ENCODE data around the gene SFN. TPM values are rescaled to one million over a fixed set of nuclear protein-coding genes. Genes with fewer than 3 reads are reported as not detected.
A peak's percentile ranks its signal among the peaks of the same experiment; 100 is the strongest.

SFN gene
- total and polyA plus RNA-seq, 2 of the 13 experiments (the other 11 are each of a cell fraction or from before 2014, with no cell fraction given) = 4.3 to 5.6 TPM

- TF ChIP-seq HIC2 (CRISPR knock-in tag; IDR thresholded peaks at IDR 0.05; ENCODE audit: low read depth) = 0 out of 2 replicates have a peak, but pooled peaks have one; percentile 60
- TF ChIP-seq IRF1 (CRISPR knock-in tag; IDR thresholded peaks at IDR 0.05; ENCODE audit: low read depth) = no peak
- peak; percentile 63; the same call in 1 of the 2 replicates for TF ChIP-seq ZNF274 (CRISPR knock-in tag; IDR thresholded peaks at IDR 0.05)
- TF ChIP-seq ZBTB33 (CRISPR knock-in tag; IDR thresholded peaks at IDR 0.05) = 0 out of 2 replicates have a peak, but pooled peaks have one; percentile 19
- TF ChIP-seq ZMAT5 (CRISPR knock-in tag; IDR thresholded peaks at IDR 0.05; ENCODE audit: borderline replicate concordance, low read depth) = no peak
- TF ChIP-seq ZNF143 (CRISPR knock-in tag; IDR thresholded peaks at IDR 0.05) = no peak
- TF ChIP-seq IRF2 (CRISPR knock-in tag; IDR thresholded peaks at IDR 0.05) = peak; percentile 54; the same call in 1 of the 2 replicates
- peak; percentile 71; the same call in 1 of the 2 replicates for TF ChIP-seq SKIL (CRISPR knock-in tag; IDR thresholded peaks at IDR 0.05; ENCODE audit: borderline replicate concordance)
- TF ChIP-seq ZFYVE20 (CRISPR knock-in tag; IDR thresholded peaks at IDR 0.05; ENCODE audit: borderline replicate concordance, low read depth) = peak; percentile 85
- 0 out of 2 replicates have a peak, but pooled peaks have one; percentile 52 for TF ChIP-seq SNAPC2 (CRISPR knock-in tag; IDR thresholded peaks at IDR 0.05)
- TF ChIP-seq TGIF2 (CRISPR knock-in tag; IDR thresholded peaks at IDR 0.05) = no peak
- peak; percentile 40 for TF ChIP-seq ZNF746 (CRISPR knock-in tag; IDR thresholded peaks at IDR 0.05)
- peak; percentile 96 for TF ChIP-seq HOXA9 (CRISPR knock-in tag; IDR thresholded peaks at IDR 0.05; ENCODE audit: borderline replicate concordance)
- no peak for TF ChIP-seq ZNF512B (CRISPR knock-in tag; IDR thresholded peaks at IDR 0.05; ENCODE audit: borderline replicate concordance)
- no peak for TF ChIP-seq ZNF720 (CRISPR knock-in tag; IDR thresholded peaks at IDR 0.05)
Measured at GRCh38 chr1:26889551-26890466, 26.9 kb downstream of the SFN start, which contains the start of gene GPN2 (continued).

Data from HepG2 (cell line).